PC-9 (cell line): ENCODE results near the gene KCNH8. TPM values are rescaled to one million over a fixed set of nuclear protein-coding genes. Genes with fewer than 3 reads are reported as not detected.

Experiments used
- BruUV-seq: library from RNA; stranded (reverse); fragments of 400-500 nt; replicated peaks from 2 replicates; lab custom pipeline; 2021; lab: Mats Ljungman, UMichigan
- CTCF ChIA-PET: fragments of 300-600 bp; sonication (Branson Sonifier 250); formaldehyde crosslinking; loops from one replicate; lab custom pipeline; 2022; ENCODE audit warnings: antibody characterized with exemption; lab: Charles Lee
- POLR2A ChIA-PET: fragments of 300-600 bp; sonication (Branson Sonifier 250); formaldehyde crosslinking; loops from one replicate; lab custom pipeline; 2022; ENCODE audit warnings: antibody characterized with exemption; ENCODE audit not compliant: unreplicated experiment; lab: Charles Lee
- DNase-seq, 2 experiments: peaks; one replicate each; pipeline versions ENCODE4 v3.0.0 to v3.0.0-alpha.2; 2015 to 2022; ENCODE audit warnings: mixed read lengths in 1 of 2
- H2AFZ ChIP-seq: fragments of 200-600 bp; sonication (generic); 2 replicates; pipeline ENCODE4 v1.8.1; 2017; ENCODE audit warnings: antibody characterized with exemption
- H3F3A ChIP-seq: fragments of 200-600 bp; sonication (generic); 2 replicates; pipeline ENCODE4 v1.8.1; 2017; ENCODE audit warnings: antibody characterized with exemption, mild to moderate bottlenecking, low read depth; ENCODE audit not compliant: insufficient read depth
- H3K27ac ChIP-seq: fragments of 200-600 bp; sonication (generic); 2 replicates; pipeline ENCODE4 v1.6.1; 2016; ENCODE audit warnings: mixed run types
- H3K27me3 ChIP-seq: fragments of 200-600 bp; sonication (generic); 2 replicates; pipeline ENCODE4 v1.6.1; 2016; ENCODE audit warnings: low read depth, mixed run types; ENCODE audit not compliant: insufficient read depth
- H3K36me3 ChIP-seq: fragments of 200-600 bp; sonication (generic); 2 replicates; pipeline ENCODE4 v1.6.1; 2016; ENCODE audit warnings: low read depth, mixed run types
- H3K4me1 ChIP-seq: fragments of 200-600 bp; sonication (generic); replicated peaks from 2 replicates; pipeline ENCODE4 v1.6.1; 2016; ENCODE audit warnings: mixed run types; ENCODE audit not compliant: insufficient read depth
- H3K4me2 ChIP-seq: fragments of 200-600 bp; sonication (generic); 2 replicates; pipeline ENCODE4 v1.6.1; 2017; ENCODE audit warnings: mixed run types
- H3K4me3 ChIP-seq: fragments of 200-600 bp; sonication (generic); 2 replicates; pipeline ENCODE4 v1.6.1; 2016; ENCODE audit warnings: mixed run types
- H3K79me2 ChIP-seq: fragments of 200-600 bp; sonication (generic); 2 replicates; pipeline ENCODE4 v1.6.1; 2017; ENCODE audit warnings: low read depth, mixed run types
- H3K9me2 ChIP-seq: fragments of 200-600 bp; sonication (generic); 2 replicates; pipeline ENCODE4 v1.8.1; 2017; ENCODE audit warnings: mild to moderate bottlenecking; ENCODE audit not compliant: insufficient read depth
- H3K9me3 ChIP-seq: fragments of 200-600 bp; sonication (generic); 2 replicates; pipeline ENCODE4 v1.8.1; 2016; ENCODE audit warnings: low read depth; ENCODE audit not compliant: insufficient read depth
- H4K20me1 ChIP-seq: fragments of 200-600 bp; sonication (generic); 2 replicates; pipeline ENCODE4 v1.8.1; 2017; ENCODE audit not compliant: insufficient read depth
- CTCF ChIP-seq: fragments of 200-600 bp; sonication (generic); conservative IDR thresholded peaks from 2 replicates; pipeline ENCODE4 v1.6.1; 2017; ENCODE audit warnings: mixed run types, antibody characterized with exemption, mild to moderate bottlenecking, moderate library complexity
- EZH2 ChIP-seq: fragments of 200-600 bp; sonication (generic); IDR thresholded peaks from 2 replicates; pipeline ENCODE4 v1.8.0; 2017; ENCODE audit warnings: antibody characterized with exemption, low read depth
- intact Hi-C: fragments of 100-400 bp; cut with micrococcal nuclease; formaldehyde crosslinking; loops from one replicate; pipeline ENCODE4 v1.10.0; 2022; ENCODE audit not compliant: unreplicated experiment
- total RNA-seq: library from RNA; stranded (reverse); gene quantifications from 2 replicates; pipeline ENCODE4 v1.2.3, GENCODE V29; 2021

The KCNH8 gene
- total RNA-seq, 1 experiment from 2014 or later: 0.63 TPM

DNA sequence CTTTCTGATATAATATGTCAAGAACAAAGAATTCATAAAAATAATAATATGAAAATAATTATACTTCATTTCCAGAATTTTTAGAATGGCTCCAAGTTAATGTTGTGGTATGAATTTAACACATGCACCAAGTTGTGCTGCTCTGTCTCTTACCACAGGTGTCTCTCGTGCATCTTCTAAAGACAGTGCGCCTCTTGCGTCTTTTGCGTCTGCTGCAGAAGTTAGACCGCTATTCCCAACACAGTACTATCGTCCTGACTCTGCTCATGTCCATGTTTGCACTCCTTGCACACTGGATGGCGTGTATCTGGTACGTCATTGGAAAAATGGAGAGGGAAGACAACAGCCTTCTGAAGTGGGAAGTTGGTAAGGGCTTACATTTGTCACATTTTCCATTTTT is 246.6 kb downstream of the KCNH8 start:
- Histone ChIP-seq H3K9me2 (no peaks in the 10 kb centered on the region), H3K36me3 (no peaks in the 10 kb centered on the region), H3K79me2 (no peaks in the 10 kb centered on the region), H3K27me3 (no peaks in the 10 kb centered on the region), H3K4me3 (no peak overlapping the region), H3K4me2 (no peak overlapping the region), H3K27ac (no peak overlapping the region), H4K20me1 (no peaks in the 10 kb centered on the region; the same call in 1 of the 2 replicates), H3K9me3 (no peaks in the 10 kb centered on the region), H3K4me1 (no peaks in the 10 kb centered on the region), H3F3A (no peaks in the 10 kb centered on the region), H2AFZ (no peak overlapping the region)
- DNase-seq: no peak
- BruUV-seq: no TSS peak
- TF ChIP-seq CTCF: no peak
- no peak for TF ChIP-seq EZH2
- intact Hi-C loops: no loop called here
- POLR2A ChIA-PET: no interaction called here
- CTCF ChIA-PET: no interaction called here

- ChIA-PET CTCF (no interaction called here), POLR2A (no interaction called here)
- TF ChIP-seq CTCF (no peak), EZH2 (no peak)
Measured at GRCh38 chr3:19396726-19397125, 248.4 kb downstream of the KCNH8 start.

DNA sequence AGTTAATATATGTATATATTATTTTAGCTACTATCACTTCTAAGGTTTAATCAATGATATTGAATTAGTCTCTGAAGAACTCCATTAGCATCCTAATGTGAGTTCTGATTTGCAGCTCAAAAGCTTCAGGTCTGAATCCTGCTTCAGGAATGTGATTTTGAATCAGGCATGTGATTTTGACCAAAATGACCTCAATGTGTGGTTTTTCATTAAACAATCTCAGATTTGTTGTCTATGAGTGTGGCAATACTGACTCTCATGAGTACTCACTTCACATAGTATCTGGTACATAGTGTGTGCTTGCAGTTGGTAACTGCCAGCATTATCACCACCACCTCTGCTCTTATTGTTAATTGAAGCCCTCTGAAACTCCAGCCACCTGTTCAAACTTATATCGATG is 251.0 kb downstream of the KCNH8 start:
- Histone ChIP-seq H3K36me3 (no peaks in the 10 kb centered on the region), H3K79me2 (no peaks in the 10 kb centered on the region), H3K27me3 (no peaks in the 10 kb centered on the region), H3K4me1 (no peaks in the 10 kb centered on the region), H2AFZ (no peak overlapping the region), H3K27ac (no peak overlapping the region), H3K9me3 (no peaks in the 10 kb centered on the region), H3K4me3 (no peak overlapping the region), H3K9me2 (no peaks in the 10 kb centered on the region; the same call in 1 of the 2 replicates), H3F3A (no peaks in the 10 kb centered on the region), H4K20me1 (no peaks in the 10 kb centered on the region), H3K4me2 (no peak overlapping the region)
- no TSS peak for BruUV-seq
- ChIA-PET POLR2A (no interaction called here), CTCF (no interaction called here)
- intact Hi-C loops: no loop called here
- TF ChIP-seq CTCF (no peak), EZH2 (no peak)
- DNase-seq: no peak

More at GRCh38 chr3:19396726-19397125, 248.4 kb downstream of the KCNH8 start:
- Histone ChIP-seq H3K27ac (no peak overlapping the region), H4K20me1 (no peaks in the 10 kb centered on the region), H3K4me2 (no peak overlapping the region), H3K4me1 (no peaks in the 10 kb centered on the region), H3K36me3 (no peaks in the 10 kb centered on the region), H3K9me2 (no peaks in the 10 kb centered on the region; the same call in 1 of the 2 replicates), H3F3A (no peaks in the 10 kb centered on the region), H3K9me3 (no peaks in the 10 kb centered on the region), H3K4me3 (no peak overlapping the region), H3K27me3 (no peaks in the 10 kb centered on the region), H3K79me2 (no peaks in the 10 kb centered on the region), H2AFZ (no peak overlapping the region)
- no peak for DNase-seq
- intact Hi-C loops: no loop called here
- no TSS peak for BruUV-seq
